Activated CD4-positive, alpha-beta T cell treated with anti-CD3 and anti-CD28 coated beads, Interleukin-2, amount 50 U/mL, for 16 hours (primary cell): Measurements from ENCODE around the gene SLC2A10.

Experiments used
- DNase-seq: peaks from one replicate; pipeline ENCODE4 v3.0.0-alpha.2; 2020

The SLC2A10 gene

GRCh38 chr20:46771195-46771588 is 61.7 kb downstream of the SLC2A10 start:
- no peak for DNase-seq

- no peak for DNase-seq
Observed at GRCh38 chr20:46772901-46773300, 63.5 kb downstream of the SLC2A10 start.

GRCh38 chr20:46773680-46774079 is 64.2 kb downstream of the SLC2A10 start:
- no peak for DNase-seq

GRCh38 chr20:46774236-46774635 is 64.8 kb downstream of the SLC2A10 start:
- DNase-seq, result no peak

GRCh38 chr20:46774943-46775560 is 65.6 kb downstream of the SLC2A10 start:
- no peak for DNase-seq

GRCh38 chr20:46775806-46776205 is 66.4 kb downstream of the SLC2A10 start:
- DNase-seq, result no peak

GRCh38 chr20:46777331-46777730 is 67.9 kb downstream of the SLC2A10 start:
- no peak for DNase-seq

GRCh38 chr20:46779831-46780230 is 70.4 kb downstream of the SLC2A10 start:
- DNase-seq, result no peak

- DNase-seq, result no peak
Observed at GRCh38 chr20:46784436-46785127, 75.1 kb downstream of the SLC2A10 start.
